ENCODE data around the gene PRR15L. TPM values are rescaled to one million over a fixed set of nuclear protein-coding genes. Genes with fewer than 3 reads are reported as not detected.

PRR15L gene
- total RNA-seq, 4 donors from 2014 or later, result 0.49 TPM; not detected in 3

DNA sequence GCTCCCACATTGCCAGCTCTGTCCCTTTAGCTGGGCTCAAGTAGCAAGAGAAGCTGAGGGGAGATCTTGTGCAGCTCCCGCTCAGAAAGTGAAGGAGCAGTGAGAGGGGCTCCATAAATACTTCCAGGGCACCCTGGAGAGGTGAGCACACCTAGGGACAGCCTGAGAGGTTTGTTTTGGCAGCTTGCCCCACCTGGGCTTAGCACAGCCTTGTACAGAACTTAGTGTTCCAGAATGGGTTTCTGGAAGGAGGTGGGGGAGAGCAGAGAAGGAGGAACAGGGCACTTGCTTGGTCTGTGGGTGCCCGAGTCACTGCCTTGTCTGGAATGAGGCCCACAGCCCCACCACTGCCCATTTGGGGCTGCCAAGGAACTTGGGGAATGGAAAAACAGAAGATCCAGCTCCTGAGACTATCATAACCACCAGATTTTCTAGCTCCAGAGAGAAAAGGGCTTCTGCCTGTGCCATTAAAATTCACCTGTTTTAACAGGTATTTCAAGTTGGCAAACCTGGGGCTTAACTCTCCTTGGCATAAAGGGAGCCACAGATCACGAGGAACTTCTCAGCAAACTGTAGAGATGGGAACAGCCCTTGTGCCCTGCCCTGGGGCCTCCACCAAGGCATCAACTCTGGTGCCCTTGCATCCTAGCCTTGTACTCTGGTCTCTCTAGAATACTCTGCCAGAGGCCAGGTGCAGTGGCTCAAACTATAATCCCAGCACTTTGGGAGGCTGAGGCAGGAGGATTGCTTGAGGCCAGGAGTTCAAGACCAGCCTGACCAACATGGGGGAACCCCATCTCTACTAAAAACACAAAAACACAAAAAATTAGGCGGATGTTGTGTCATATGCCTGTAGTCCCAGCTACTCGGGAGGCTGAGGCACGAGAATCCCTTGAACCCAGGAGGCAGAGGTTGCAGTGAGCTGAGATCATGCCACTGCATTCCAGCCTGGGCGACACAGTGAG lies 1.9 kb downstream of the PRR15L start:
- TF ChIP-seq, protein P1, sequence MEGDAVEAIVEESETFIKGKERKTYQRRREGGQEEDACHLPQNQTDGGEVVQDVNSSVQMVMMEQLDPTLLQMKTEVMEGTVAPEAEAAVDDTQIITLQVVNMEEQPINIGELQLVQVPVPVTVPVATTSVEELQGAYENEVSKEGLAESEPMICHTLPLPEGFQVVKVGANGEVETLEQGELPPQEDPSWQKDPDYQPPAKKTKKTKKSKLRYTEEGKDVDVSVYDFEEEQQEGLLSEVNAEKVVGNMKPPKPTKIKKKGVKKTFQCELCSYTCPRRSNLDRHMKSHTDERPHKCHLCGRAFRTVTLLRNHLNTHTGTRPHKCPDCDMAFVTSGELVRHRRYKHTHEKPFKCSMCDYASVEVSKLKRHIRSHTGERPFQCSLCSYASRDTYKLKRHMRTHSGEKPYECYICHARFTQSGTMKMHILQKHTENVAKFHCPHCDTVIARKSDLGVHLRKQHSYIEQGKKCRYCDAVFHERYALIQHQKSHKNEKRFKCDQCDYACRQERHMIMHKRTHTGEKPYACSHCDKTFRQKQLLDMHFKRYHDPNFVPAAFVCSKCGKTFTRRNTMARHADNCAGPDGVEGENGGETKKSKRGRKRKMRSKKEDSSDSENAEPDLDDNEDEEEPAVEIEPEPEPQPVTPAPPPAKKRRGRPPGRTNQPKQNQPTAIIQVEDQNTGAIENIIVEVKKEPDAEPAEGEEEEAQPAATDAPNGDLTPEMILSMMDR (IDR thresholded peaks at IDR 0.05; ENCODE audit: low read depth), result no peak

DNA sequence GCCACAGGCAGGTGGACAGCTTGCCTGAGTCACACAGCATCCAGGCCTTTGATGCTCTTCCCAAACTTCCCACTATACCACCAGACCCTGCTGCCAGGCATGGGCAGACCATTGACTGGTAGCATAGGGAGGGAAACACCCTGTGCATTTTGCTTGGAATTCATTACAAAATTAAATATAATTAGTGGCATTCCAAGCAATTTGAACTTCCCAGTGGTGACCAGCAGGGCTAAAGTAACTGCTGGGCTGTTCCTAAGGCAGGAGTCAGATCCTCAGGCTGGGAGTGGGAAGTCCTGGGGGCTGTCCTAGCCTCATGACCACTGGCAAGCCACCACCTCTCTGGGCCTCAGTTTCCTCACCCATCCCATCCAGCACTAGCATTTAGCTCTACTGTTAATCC lies 3.8 kb downstream of the PRR15L start:
- TF ChIP-seq, protein P1 (IDR thresholded peaks at IDR 0.05; ENCODE audit: low read depth), result no peak

DNA sequence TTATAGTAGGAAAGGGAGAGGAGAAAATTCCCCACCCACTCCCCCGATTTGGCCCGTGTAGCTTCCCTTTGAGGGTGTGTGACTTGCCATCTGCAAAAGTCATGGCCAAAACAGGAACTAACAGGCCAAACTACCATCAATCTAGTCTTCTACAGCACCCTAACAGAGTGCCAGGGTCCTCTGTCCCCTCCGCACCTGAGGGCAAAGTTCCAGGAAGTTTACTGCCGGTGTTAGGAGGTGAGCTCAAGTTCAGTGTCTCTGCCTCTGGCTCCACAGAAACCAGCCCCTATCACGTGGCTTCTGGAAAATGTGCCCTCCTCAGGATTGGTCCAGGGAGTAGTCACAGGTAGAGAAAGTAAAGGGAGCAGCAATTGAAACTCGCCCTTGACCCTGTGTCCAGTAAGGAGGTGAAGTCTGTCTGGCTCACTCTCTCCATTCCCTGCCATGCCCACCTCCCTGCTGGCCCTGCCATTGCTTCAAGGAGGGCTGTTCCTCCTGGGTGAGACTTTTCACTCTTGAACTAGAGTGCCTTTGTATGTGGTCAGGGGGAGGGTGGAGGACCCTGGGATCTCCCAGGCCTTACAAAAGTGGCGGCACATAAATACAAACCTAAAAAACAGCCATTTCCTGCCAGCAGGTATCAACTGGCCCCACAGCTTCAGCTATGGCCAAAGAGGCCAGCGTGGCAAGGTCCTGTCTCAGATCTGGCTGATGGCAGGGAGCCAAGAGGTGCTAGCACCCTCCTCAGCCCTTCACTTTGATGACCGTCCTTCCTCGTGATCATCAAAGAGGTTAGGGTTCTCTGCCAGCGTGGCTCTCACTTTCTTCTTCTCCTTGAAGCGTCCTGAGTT lies 5.3 kb downstream of the PRR15L start:
- TF ChIP-seq, protein P1 (IDR thresholded peaks at IDR 0.05; ENCODE audit: low read depth), result no peak

DNA sequence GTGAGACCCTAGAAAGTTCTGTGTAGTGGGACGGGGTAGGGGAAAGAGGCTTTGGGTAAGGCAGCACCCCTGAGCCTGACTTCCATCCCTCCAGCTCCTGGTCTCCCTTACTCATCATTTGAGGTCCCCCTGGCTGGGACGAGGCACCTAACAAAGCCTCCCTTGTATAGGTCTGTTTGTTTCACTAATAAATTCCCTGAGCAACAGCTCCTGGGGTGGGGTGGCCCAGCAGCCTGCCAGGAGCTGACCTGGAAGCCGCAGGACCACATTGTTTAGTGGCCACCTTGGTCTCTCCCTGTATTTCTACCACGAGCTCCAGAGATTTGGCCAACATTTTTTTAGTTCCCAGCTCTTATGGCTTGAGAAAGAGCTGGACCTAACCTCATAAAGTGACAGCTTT lies 7.2 kb downstream of the PRR15L start:
- TF ChIP-seq, protein P1 (IDR thresholded peaks at IDR 0.05; ENCODE audit: low read depth), result no peak

DNA sequence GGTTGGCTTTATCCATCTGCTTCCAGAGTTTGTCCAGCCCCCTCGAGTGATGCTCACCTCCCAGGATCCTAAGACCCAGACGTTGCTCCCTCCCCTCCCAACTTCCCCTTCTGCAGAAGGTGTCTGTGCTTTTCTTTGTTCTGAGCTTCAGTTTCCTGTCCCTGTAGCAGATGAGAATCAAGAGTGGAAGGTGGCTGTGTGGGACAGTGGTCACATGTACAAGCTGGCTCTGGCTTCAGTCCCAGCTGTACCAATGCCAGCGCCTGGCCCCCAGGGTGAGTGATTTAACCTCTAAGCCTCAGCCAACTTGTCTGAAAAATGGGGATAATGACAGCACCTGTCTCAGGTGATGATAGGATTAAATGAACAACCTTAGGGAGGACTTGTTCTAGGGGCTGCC lies 7.7 kb downstream of the PRR15L start:
- TF ChIP-seq, protein P1 (IDR thresholded peaks at IDR 0.05; ENCODE audit: low read depth), result no peak

DNA sequence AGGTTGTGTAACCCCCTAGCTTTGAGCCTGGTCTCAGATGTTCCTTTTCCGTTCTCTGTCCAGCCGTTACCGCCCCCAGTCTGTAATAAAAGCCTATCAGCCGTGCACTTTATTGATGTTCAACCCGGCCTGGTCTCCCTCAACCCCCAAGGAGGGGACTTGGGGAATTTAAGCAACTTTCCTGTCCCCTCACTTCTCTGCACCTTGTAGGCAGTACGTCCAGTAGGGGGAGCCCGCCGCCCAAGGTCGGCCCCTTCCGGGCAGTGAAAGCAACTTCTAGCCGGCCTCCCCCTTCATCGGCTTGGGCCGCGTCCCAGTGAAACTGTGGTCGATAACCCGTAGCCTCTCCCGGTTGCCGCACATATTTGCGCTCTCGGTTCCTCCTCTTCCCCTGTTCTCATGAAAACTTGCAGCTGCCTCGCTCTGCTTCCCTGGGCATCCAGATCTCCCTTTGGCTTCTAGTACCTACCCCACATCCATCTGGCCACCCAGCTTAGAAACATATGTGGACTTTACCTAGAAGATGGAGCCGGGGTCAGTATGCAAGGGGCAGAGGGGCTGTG lies 8.4 kb downstream of the PRR15L start:
- TF ChIP-seq, protein P1 (IDR thresholded peaks at IDR 0.05; ENCODE audit: low read depth), result no peak

All from subcutaneous adipose tissue (tissue), 4 donors.